Fibroblast of upper back skin (primary cell): Measurements from ENCODE around the gene ACAD11.

Source experiments
- DNase-seq: peaks from one replicate; pipeline ENCODE4 v3.0.0-alpha.2; 2013

ACAD11 gene

GRCh38 chr3:132550579-132551305 lies 108.9 kb downstream of the ACAD11 start:
- no peak for DNase-seq

GRCh38 chr3:132549890-132550578 lies 109.6 kb downstream of the ACAD11 start:
- DNase-seq = peak; percentile 88

- DNase-seq = no peak
Measured at GRCh38 chr3:132549169-132549568, 110.4 kb downstream of the ACAD11 start.

- DNase-seq = no peak
Measured at GRCh38 chr3:132545471-132545870, 114.1 kb downstream of the ACAD11 start.

GRCh38 chr3:132544130-132544529 lies 115.5 kb downstream of the ACAD11 start:
- DNase-seq = no peak

- DNase-seq = peak; percentile 96
Measured at GRCh38 chr3:132543011-132543739, 116.4 kb downstream of the ACAD11 start.

GRCh38 chr3:132542577-132542976 lies 117.0 kb downstream of the ACAD11 start:
- DNase-seq = no peak

GRCh38 chr3:132539681-132540080 lies 119.9 kb downstream of the ACAD11 start:
- no peak for DNase-seq

GRCh38 chr3:132538072-132538471 lies 121.5 kb downstream of the ACAD11 start:
- DNase-seq = no peak

GRCh38 chr3:132537297-132537696 lies 122.3 kb downstream of the ACAD11 start:
- no peak for DNase-seq

- DNase-seq = peak; percentile 33
Measured at GRCh38 chr3:132536442-132537153, 123.0 kb downstream of the ACAD11 start.

GRCh38 chr3:132535575-132536441 lies 123.8 kb downstream of the ACAD11 start:
- DNase-seq = peak; percentile 86

- no peak for DNase-seq
Measured at GRCh38 chr3:132530624-132531023, 129.0 kb downstream of the ACAD11 start.

GRCh38 chr3:132522353-132522752 lies 137.3 kb downstream of the ACAD11 start:
- no peak for DNase-seq

GRCh38 chr3:132521901-132522300 lies 137.7 kb downstream of the ACAD11 start:
- DNase-seq = no peak

- DNase-seq = no peak
Measured at GRCh38 chr3:132519914-132520313, 139.7 kb downstream of the ACAD11 start.

- no peak for DNase-seq
Measured at GRCh38 chr3:132517311-132517710, 142.3 kb downstream of the ACAD11 start.

- no peak for DNase-seq
Measured at GRCh38 chr3:132513057-132513456, 146.6 kb downstream of the ACAD11 start.

- no peak for DNase-seq
Measured at GRCh38 chr3:132509506-132509905, 150.1 kb downstream of the ACAD11 start.

GRCh38 chr3:132509096-132509495 lies 150.5 kb downstream of the ACAD11 start:
- DNase-seq = no peak
